ENCODE results near the gene SLC22A7. TPM values are rescaled to one million over a fixed set of nuclear protein-coding genes. Genes with fewer than 3 reads are reported as not detected.

SLC22A7 gene
- total and polyA plus RNA-seq, 2 donors, result 0.15 TPM; not detected in 1

DNA sequence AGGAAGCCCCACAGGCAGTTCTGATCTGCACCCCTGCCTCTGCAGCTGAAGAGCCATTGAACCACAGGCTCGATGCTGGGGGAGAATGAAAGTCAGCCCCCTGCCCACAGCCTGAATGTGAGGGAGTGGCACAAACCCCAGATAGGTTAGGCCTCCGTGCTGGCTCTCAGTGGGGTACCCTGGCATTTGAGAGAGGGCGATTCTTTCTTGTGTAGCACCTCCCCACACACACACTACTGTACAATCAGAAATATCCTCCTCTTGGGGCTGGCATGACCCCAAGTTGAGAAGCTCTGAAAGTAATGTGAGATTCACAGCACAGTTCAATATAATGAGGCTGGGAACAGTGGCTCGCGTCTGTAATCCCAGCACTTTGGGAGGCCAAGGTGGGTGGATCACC, 36.9 kb upstream of the SLC22A7 start:
- Histone ChIP-seq H3K4me3 (ENCODE audit: low read depth, low read length) (no peak overlapping the region), H3K4me1 (ENCODE audit: insufficient read depth) (no peaks in the 10 kb centered on the region), H3K36me3 (ENCODE audit: insufficient read depth) (no peaks in the 10 kb centered on the region), H3K27ac (ENCODE audit: low read depth) (no peak overlapping the region)
- DNase-seq (ENCODE audit: extremely low spot score), result no peak
- 81% methylated on average over 5 of the region's 5 CpGs for WGBS

DNA sequence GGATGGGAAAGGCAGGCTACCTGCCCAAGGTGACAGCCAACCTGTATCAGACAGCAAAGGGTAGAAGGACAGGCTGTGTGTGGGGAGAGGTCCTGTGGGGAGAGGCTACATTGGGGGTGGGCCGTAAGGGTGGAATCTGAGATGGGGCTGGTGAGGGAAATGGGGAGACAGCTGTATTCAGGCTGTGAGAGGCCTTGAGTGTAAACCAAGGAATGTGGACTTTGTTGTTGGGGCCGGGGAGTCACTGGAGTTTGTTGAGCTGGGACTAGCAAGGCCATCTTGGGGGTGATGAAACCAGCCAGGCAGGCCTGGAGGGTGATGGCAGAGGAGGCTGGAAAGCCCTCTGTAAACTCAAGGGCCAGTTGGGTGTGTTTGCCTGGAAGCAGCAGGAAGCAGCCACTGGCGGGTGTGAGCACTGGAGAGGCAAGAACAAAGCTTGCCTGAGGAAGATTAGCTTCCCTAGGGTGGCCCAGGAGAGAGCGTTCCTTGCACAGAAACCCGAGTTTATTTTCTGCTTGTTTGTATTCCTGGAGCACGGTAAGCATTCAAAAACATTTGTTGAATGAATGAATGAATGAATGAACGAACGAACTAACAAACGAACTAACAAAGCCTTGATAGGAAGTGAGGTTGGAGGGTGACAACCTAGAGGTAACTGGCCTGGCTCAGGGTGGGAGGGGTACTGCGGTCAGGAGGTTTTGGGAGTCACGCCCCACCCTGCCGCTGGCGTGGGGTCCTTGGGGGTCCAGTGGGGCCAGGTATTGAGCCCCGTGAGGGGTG, 35.9 kb upstream of the SLC22A7 start:
- Histone ChIP-seq H3K36me3 (ENCODE audit: insufficient read depth) (no peaks in the 10 kb centered on the region), H3K4me1 (ENCODE audit: insufficient read depth) (no peaks in the 10 kb centered on the region), H3K4me3 (ENCODE audit: low read depth, low read length) (no peak overlapping the region), H3K27ac (ENCODE audit: low read depth) (no peak overlapping the region)
- no peak for DNase-seq (ENCODE audit: extremely low spot score)
- whole genome bisulfite sequencing, result 82% methylated on average over 14 of the region's 14 CpGs

DNA sequence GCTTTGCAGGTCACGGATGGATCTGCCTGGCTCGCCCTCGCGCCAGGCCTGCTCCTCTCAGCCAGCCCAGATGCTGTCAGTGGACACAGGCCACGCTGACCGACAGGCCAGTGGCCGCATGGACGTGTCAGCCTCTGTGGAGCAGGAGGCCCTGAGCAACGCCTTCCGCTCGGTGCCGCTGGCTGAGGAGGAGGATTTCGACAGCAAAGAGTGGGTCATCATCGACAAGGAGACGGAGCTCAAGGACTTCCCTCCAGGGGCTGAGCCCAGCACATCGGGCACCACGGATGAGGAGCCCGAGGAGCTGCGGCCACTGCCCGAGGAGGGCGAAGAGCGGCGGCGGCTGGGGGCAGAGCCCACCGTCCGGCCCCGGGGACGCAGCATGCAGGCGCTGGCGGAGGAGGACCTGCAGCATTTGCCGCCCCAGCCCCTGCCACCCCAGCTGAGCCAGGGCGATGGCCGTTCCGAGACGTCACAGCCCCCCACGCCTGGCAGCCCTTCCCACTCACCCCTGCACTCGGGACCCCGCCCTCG, 35.2 kb upstream of the SLC22A7 start:
- WGBS, result 90% methylated on average over 39 of the region's 39 CpGs
- H3K27ac ChIP-seq (ENCODE audit: low read depth), result no peak overlapping the region
- no peaks in the 10 kb centered on the region for H3K36me3 ChIP-seq (ENCODE audit: insufficient read depth)

DNA sequence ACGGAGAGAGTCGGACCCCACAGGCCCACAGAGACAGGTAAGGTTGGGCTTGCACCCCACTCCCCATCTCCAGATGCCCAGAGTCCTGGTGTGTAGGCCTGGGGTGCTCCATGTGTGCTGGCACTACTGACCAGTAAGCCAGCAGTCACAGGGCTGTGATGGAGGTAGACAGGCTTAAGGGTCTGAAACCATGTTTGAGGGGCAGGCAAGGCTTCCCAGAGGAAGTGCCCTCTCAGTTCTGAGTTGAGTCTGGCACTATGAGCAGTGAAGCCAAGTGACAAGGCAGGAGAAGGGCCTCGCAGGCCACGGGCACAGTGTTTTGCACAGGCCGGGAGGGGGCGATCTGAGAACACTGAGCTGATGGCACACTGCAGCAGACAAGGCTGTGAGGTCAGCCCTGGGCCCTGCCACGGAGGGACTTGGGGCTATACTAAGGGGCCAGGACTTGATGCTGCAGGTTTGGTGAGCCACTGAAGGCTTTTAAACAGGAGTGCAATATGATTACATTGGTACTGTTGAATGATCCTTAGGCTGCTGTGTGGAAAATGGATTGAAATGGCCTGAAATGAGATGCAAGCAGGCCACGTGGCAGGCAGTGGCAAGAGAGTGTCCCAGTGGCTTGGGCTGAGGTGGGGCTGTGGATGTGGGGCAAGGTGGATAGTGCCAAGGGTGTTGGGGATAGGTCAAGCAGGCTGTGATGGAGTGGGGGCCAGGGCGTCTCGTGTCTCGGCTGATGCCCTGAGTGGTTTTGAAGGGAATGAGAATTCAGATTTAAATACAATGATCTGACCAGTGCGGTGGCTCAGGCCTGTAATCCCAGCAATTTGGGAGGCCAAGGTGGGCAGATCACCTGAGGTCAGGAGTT, 34.5 kb upstream of the SLC22A7 start:
- no peak for DNase-seq (ENCODE audit: extremely low spot score)
- H3K36me3 ChIP-seq (ENCODE audit: insufficient read depth), result no peaks in the 10 kb centered on the region
- no peak overlapping the region for H3K27ac ChIP-seq (ENCODE audit: low read depth)
- 53% methylated on average over 12 of the region's 12 CpGs for whole genome bisulfite sequencing
- no peak overlapping the region for H3K4me3 ChIP-seq (ENCODE audit: low read depth, low read length)
- H3K4me1 ChIP-seq (ENCODE audit: insufficient read depth), result no peaks in the 10 kb centered on the region

More for the DNA sequence above, 35.2 kb upstream of the SLC22A7 start:
- no peak for DNase-seq (ENCODE audit: extremely low spot score)
- no peak overlapping the region for H3K4me3 ChIP-seq (ENCODE audit: low read depth, low read length)
- H3K4me1 ChIP-seq (ENCODE audit: insufficient read depth), result no peaks in the 10 kb centered on the region

DNA sequence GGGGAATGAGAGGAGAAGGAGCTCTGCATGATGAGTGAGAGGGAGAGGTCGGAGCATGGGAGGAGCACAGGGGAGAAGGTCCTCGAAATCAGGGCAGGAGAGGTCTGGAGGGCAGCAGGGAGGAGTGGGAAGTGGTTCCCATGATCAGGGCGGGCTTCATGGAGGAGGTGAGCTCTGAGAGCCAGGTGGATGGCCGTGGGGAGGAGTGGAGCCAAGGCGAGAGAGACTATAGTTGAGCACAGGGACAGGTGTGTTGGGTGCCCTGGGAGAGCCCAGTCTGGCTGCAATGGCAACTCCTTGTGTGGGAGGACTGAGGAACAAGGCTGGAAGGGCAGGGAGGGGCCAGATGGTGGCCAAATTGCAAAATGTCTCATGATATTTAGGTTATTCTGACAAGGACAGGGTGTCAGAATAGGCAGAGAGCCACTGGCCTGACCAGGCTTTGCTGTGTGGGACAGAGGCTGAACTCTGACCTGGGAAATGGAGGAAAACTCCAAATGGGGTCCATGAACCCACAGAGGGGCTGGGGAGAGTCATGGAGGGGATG, 33.4 kb upstream of the SLC22A7 start:
- Histone ChIP-seq H3K27ac (ENCODE audit: low read depth) (no peak overlapping the region), H3K4me3 (ENCODE audit: low read depth, low read length) (no peak overlapping the region), H3K36me3 (ENCODE audit: insufficient read depth) (no peaks in the 10 kb centered on the region), H3K4me1 (ENCODE audit: insufficient read depth) (no peaks in the 10 kb centered on the region)
- 85% methylated on average over 5 of the region's 5 CpGs for WGBS
- DNase-seq (ENCODE audit: extremely low spot score), result no peak

DNA sequence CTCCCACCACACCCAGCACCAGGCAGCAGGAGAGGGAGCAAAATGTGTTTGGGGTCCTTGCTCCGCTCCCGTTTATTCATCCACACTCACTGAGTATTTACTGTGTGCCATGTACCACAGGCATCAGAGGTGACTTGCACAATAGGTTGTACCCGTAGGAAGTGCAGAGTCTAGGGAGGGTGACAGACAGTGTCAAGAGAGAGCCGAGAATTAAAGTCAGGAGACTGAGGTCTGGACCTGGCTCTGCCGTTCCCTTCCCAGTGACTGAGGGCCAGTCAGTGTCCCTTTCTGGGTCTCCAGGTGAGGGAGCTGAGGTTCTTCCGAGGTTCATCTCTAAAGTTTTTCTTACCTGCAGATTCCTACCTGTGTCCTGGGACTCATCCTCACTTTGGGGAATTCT, 32.5 kb upstream of the SLC22A7 start:
- Histone ChIP-seq H3K27ac (ENCODE audit: low read depth) (no peak overlapping the region), H3K4me1 (ENCODE audit: insufficient read depth) (no peaks in the 10 kb centered on the region), H3K36me3 (ENCODE audit: insufficient read depth) (no peaks in the 10 kb centered on the region), H3K4me3 (ENCODE audit: low read depth, low read length) (no peak overlapping the region)
- DNase-seq (ENCODE audit: extremely low spot score), result no peak
- 88% methylated on average over 6 of the region's 6 CpGs for WGBS

DNA sequence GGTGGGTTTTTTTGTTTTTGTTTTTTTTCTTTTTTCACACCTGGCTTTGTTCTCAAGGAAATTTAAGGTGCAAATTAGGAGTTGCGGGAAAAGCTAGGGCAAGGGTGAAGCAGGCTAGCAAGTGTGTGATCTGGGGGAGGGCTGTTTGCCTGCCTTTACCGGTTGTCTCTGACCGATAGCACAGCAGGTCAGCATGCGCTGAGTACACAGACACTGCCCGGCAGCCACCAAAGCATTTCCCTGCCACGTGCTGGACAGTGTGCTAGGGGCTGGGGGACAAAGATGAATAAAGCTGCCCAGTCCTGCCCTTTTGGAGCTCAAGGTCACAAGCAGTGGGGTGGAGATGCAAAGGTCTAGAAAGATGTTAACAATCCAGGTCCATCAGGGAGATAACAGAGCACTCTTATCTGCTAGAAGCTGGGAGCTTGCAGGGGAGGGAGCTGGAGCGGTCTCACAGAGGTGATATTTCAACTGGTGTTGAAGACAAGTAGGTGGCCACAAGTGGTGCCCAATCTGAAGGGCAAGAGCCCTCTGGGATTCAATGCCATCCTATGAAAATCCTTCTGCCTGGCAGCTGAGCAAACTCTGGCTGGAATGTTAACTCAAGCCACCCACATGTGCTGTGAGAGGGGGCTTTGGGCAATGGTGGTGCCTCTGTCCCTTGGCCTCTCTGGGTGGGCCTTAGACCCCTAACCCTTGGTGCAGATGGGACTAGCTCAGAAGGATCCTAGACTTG, 30.3 kb upstream of the SLC22A7 start:
- Histone ChIP-seq H3K36me3 (ENCODE audit: insufficient read depth) (no peaks in the 10 kb centered on the region), H3K27ac (ENCODE audit: low read depth) (no peak overlapping the region), H3K4me1 (ENCODE audit: insufficient read depth) (no peaks in the 10 kb centered on the region), H3K4me3 (ENCODE audit: low read depth, low read length) (no peak overlapping the region)
- 59% methylated on average over 7 of the region's 7 CpGs for WGBS
- DNase-seq (ENCODE audit: extremely low spot score), result no peak

DNA sequence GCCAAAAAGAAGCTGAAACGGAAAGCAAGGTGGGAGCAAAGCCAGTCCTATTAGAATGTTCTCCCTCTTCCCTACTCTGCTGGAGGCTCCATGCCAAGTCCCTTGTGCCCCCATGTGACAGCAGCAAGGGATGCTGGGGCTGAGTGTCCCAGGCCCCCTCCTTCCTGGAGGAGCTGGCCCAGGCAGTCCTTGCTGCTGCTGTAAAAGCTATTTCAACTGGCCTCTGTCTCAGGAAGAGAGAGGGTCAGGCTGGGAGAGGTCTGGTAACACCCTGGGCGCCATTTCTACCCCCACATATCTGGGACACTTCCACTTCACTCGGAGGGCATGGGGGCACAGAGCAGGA, 29.7 kb upstream of the SLC22A7 start:
- Histone ChIP-seq H3K4me1 (ENCODE audit: insufficient read depth) (no peaks in the 10 kb centered on the region), H3K4me3 (ENCODE audit: low read depth, low read length) (no peak overlapping the region), H3K27ac (ENCODE audit: low read depth) (no peak overlapping the region), H3K36me3 (ENCODE audit: insufficient read depth) (no peaks in the 10 kb centered on the region)
- 46% methylated on average over 3 of the region's 3 CpGs for WGBS
- DNase-seq (ENCODE audit: extremely low spot score), result no peak

DNA sequence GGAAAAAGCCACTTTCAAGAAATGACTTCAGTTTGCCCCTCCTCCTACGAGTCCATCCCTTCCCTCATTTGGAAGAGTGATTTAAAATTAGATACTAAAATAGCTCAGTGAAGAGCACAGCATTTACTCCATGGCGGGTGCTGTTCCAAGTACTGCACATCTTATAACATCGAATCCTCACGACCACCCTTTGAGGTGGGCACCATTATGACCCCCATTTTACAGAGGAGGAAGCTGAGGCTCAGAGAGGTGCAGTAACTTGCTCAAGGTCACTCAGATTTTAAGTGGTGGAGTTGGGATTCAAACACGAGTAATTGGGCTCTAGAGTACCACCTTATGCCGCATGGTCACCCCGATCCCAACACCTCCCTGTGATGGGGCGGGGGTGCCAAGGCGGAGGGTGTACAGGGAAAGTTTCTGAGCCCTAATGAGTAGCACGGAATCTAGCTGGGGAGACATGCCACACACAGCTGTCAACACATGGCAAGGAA, 29.2 kb upstream of the SLC22A7 start:
- Histone ChIP-seq H3K27ac (ENCODE audit: low read depth) (no peak overlapping the region), H3K4me1 (ENCODE audit: insufficient read depth) (no peaks in the 10 kb centered on the region), H3K36me3 (ENCODE audit: insufficient read depth) (no peaks in the 10 kb centered on the region), H3K4me3 (ENCODE audit: low read depth, low read length) (no peak overlapping the region)
- no peak for DNase-seq (ENCODE audit: extremely low spot score)
- WGBS, result 54% methylated on average over 10 of the region's 10 CpGs

DNA sequence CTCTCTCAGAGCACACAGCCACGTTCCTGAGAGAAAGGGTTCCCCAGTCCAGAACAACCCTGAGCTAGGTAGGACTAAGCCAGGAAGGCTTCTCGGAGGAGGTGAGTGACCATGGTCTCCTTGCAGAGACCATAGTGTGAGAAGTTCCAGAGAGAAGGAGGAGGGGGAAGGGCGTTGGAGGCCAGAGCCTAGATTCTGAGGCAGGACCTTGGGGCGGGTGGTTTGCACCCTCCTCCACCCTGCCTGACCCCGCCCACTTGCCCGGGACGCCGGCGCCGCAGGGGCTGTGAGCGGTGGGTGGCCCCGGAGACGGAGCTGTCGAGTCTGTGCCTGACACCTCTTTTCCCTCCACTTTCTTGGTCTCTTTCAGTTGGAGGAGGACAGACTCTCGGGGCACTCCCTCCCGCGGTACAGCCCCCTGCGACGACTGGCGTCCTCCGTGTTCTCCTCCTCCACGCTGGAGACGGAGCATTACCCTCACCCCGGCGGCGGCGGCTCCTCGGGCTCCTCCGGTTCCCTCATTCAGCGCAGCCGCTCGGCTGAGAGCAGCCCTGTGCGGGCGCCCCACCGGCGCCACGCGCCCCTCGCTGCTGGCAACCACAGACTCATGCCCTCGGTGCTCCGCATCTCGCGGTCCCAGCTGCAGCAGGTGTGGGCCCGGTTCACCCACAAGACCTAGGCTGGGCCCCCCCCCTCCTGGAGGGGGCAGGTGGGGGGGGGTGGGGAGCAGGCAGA, 28.6 kb upstream of the SLC22A7 start:
- DNase-seq (ENCODE audit: extremely low spot score), result no peak
- Histone ChIP-seq H3K4me3 (ENCODE audit: low read depth, low read length) (peak overlapping the region; percentile 23), H3K36me3 (ENCODE audit: insufficient read depth) (no peaks in the 10 kb centered on the region), H3K4me1 (ENCODE audit: insufficient read depth) (no peaks in the 10 kb centered on the region), H3K27ac (ENCODE audit: low read depth) (no peak overlapping the region)
- 3% methylated on average over 44 of the region's 44 CpGs for WGBS

DNA sequence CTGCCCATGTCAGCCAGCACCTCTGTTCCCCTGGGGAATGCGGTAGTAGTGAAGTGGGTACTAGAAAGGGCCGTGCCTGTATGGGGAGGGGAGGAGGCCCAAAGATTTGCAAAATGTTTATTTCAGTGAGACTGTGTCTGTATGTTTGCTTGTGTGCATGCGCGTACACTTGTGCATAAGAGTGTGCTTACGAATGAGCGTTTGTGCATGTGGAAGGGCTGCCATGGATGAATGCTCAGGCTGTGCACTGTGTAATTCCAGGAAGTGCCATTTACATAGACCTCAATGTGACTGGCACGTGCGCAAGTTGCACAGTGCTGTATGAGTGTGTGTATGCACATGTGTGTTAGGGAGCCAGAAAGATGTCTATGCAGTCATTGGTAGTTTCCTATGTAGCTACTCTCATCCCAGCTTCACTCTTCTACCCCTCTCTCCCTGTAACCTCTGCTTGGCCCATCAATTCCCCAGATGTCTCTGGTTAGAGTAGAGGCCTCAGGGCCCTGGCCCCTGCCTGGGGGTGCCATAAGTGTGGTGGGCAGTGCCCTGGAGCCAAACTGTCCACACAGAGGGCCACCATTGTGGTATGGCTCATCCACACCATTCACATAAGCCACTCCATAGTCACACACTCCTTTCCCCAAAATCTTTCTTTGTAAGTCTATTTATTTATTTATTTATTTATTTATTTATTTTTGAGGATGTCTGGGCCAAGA, 26.8 kb upstream of the SLC22A7 start:
- WGBS, result 87% methylated on average over 8 of the region's 8 CpGs
- Histone ChIP-seq H3K36me3 (ENCODE audit: insufficient read depth) (no peaks in the 10 kb centered on the region), H3K27ac (ENCODE audit: low read depth) (no peak overlapping the region), H3K4me1 (ENCODE audit: insufficient read depth) (no peaks in the 10 kb centered on the region), H3K4me3 (ENCODE audit: low read depth, low read length) (no peak overlapping the region)
- DNase-seq (ENCODE audit: extremely low spot score), result no peak

DNA sequence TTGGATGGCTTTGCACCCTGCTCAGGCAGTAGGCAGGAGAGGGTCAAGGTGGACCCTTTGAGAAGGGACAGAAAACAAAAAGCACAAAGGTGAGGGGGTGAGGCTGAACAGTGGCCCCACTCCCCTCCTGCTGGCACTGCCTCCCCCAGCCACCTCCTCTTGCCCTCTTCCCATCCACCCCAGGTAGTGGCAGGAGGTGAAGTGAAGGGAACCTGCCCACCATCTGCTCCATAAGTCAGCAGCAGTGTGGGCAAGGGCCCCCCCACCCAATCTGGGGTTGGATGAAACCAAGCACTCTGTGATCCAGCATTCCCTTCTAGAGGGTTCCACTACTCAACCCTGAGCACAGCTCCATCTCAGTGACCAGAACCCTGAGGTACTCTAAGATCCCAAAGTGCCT, 26.1 kb upstream of the SLC22A7 start:
- no peaks in the 10 kb centered on the region for H3K36me3 ChIP-seq (ENCODE audit: insufficient read depth)
- no peaks in the 10 kb centered on the region for H3K4me1 ChIP-seq (ENCODE audit: insufficient read depth)
- H3K27ac ChIP-seq (ENCODE audit: low read depth), result no peak overlapping the region
- H3K4me3 ChIP-seq (ENCODE audit: low read depth, low read length), result no peak overlapping the region
- DNase-seq (ENCODE audit: extremely low spot score), result no peak

Data from urinary bladder (tissue), 4 donors.